Measurements from ENCODE around the gene TFAP2C.
"Not testable (repeated sequence)": the region's sequence is repeated elsewhere in the genome, so short reads cannot be mapped to it uniquely, and the experiment has no call there.

GRCh38 chr20:56658341-56658947, 29.3 kb downstream of the TFAP2C start:
- not testable (repeated sequence) for TF ChIP-seq CTCF (IDR thresholded peaks at IDR 0.05; ENCODE audit: low read length); EZH2 (IDR thresholded peaks at IDR 0.05; ENCODE audit: borderline replicate concordance, low read length)

All from OCI-LY1 (cell line).